Liver (tissue), 9 donors: ENCODE data around the gene GALNTL6. TPM values are rescaled to one million over a fixed set of nuclear protein-coding genes. Genes with fewer than 3 reads are reported as not detected.

Experiments used
- DNase-seq: peaks from one replicate; pipeline ENCODE4 v3.0.0-alpha.2; 2017; ENCODE audit warnings: low spot score
- H3K27ac ChIP-seq, 2 donors: one replicate each; pipeline ENCODE4 v1.7.0; 2013; ENCODE audit warnings: inconsistent platforms in 2 of 2, low read length in 2 of 2, control low read depth in 1 of 2, low read depth in 1 of 2, mild to moderate bottlenecking in 1 of 2
- H3K27me3 ChIP-seq, 4 donors: one replicate each; pipeline versions ENCODE4 v1.6.1 to v1.7.0; 2013; ENCODE audit warnings: low read length in 3 of 4, inconsistent platforms in 1 of 4, mild to moderate bottlenecking in 1 of 4, moderate library complexity in 1 of 4; ENCODE audit not compliant: control insufficient read depth in 4 of 4, insufficient read depth in 4 of 4
- H3K36me3 ChIP-seq, 4 donors: one replicate each; pipeline versions ENCODE4 v1.6.1 to v1.7.0; 2013; ENCODE audit warnings: low read length in 3 of 4, mild to moderate bottlenecking in 3 of 4, low read depth in 1 of 4, moderate library complexity in 1 of 4; ENCODE audit not compliant: control insufficient read depth in 4 of 4, insufficient read depth in 3 of 4
- H3K4me1 ChIP-seq, 4 donors: one replicate each; pipeline versions ENCODE4 v1.6.1 to v1.7.0; 2013; ENCODE audit warnings: low read length in 3 of 4, mild to moderate bottlenecking in 3 of 4, moderate library complexity in 1 of 4; ENCODE audit not compliant: control insufficient read depth in 4 of 4, insufficient read depth in 4 of 4
- H3K4me3 ChIP-seq, 3 donors: one replicate each; pipeline versions ENCODE4 v1.6.1 to v1.7.0; 2013; ENCODE audit warnings: low read length in 3 of 3, control low read depth in 1 of 3, low read depth in 1 of 3, mild to moderate bottlenecking in 1 of 3
- H3K9ac ChIP-seq, 2 donors: one replicate each; pipeline ENCODE4 v1.7.0; 2013; ENCODE audit warnings: low read length in 2 of 2, mild to moderate bottlenecking in 2 of 2, moderate library complexity in 2 of 2, control low read depth in 1 of 2, low read depth in 1 of 2
- H3K9me3 ChIP-seq, 4 donors: one replicate each; pipeline versions ENCODE4 v1.6.1 to v1.7.0; 2013; ENCODE audit warnings: low read length in 3 of 4; ENCODE audit not compliant: control insufficient read depth in 4 of 4
- ATF3 ChIP-seq: IDR thresholded peaks from 2 replicates; pipeline ENCODE4 v1.6.1; 2016; ENCODE audit warnings: antibody characterized with exemption
- CTCF ChIP-seq: fragments of 150-350 bp; IDR thresholded peaks from 2 replicates; pipeline ENCODE4 v1.5.1; 2017; ENCODE audit warnings: improper control_type of control experiment, low read depth, low read length; ENCODE audit not compliant: missing input control
- EGR1 ChIP-seq, 2 donors: IDR thresholded peaks; 2 replicates each; pipeline ENCODE4 v1.6.1; 2016 to 2018; ENCODE audit warnings: antibody characterized with exemption in 2 of 2, low read depth in 2 of 2
- FOXA1 ChIP-seq: IDR thresholded peaks from 2 replicates; pipeline ENCODE4 v1.6.1; 2016; ENCODE audit warnings: antibody characterized with exemption
- GABPA ChIP-seq, 2 donors: IDR thresholded peaks in 1 of 2; conservative IDR thresholded peaks in 1 of 2; 2 replicates each; pipeline ENCODE4 v1.6.1; 2016; ENCODE audit warnings: antibody characterized with exemption in 2 of 2, mild to moderate bottlenecking in 1 of 2, moderate library complexity in 1 of 2
- HNF4A ChIP-seq, 2 donors: conservative IDR thresholded peaks; 2 replicates each; pipeline ENCODE4 v1.6.1; 2016; ENCODE audit warnings: antibody characterized with exemption in 2 of 2, mild to moderate bottlenecking in 2 of 2
- HNF4G ChIP-seq: IDR thresholded peaks from 2 replicates; pipeline ENCODE4 v1.6.1; 2016; ENCODE audit warnings: antibody characterized with exemption
- JUND ChIP-seq, 2 donors: IDR thresholded peaks; 2 replicates each; pipeline ENCODE4 v1.6.1; 2016; ENCODE audit warnings: antibody characterized with exemption in 2 of 2
- MAX ChIP-seq: IDR thresholded peaks from 2 replicates; pipeline ENCODE4 v1.6.1; 2016; ENCODE audit warnings: antibody characterized with exemption
- NR2F2 ChIP-seq: IDR thresholded peaks from 2 replicates; pipeline ENCODE4 v1.6.1; 2016; ENCODE audit warnings: antibody characterized with exemption
- RAD21 ChIP-seq, 2 donors: IDR thresholded peaks; 2 replicates each; pipeline ENCODE4 v1.6.1; 2016; ENCODE audit warnings: antibody characterized with exemption in 2 of 2, mild to moderate bottlenecking in 2 of 2
- REST ChIP-seq: IDR thresholded peaks from 2 replicates; pipeline ENCODE4 v1.6.1; 2016; ENCODE audit warnings: antibody characterized with exemption, mild to moderate bottlenecking
- RXRA ChIP-seq, 2 donors: IDR thresholded peaks; 2 replicates each; pipeline ENCODE4 v1.6.1; 2017 to 2018; ENCODE audit warnings: antibody characterized with exemption in 2 of 2, mild to moderate bottlenecking in 1 of 2
- SP1 ChIP-seq: IDR thresholded peaks from 2 replicates; pipeline ENCODE4 v1.6.1; 2018; ENCODE audit warnings: antibody characterized with exemption, mild to moderate bottlenecking
- TAF1 ChIP-seq: conservative IDR thresholded peaks from 2 replicates; pipeline ENCODE4 v1.6.1; 2016; ENCODE audit warnings: antibody characterized with exemption, mild to moderate bottlenecking
- YY1 ChIP-seq: IDR thresholded peaks from 2 replicates; pipeline ENCODE4 v1.6.1; 2016; ENCODE audit warnings: antibody characterized with exemption, mild to moderate bottlenecking
- ZBTB33 ChIP-seq: IDR thresholded peaks from 2 replicates; pipeline ENCODE4 v1.6.1; 2016; ENCODE audit warnings: antibody characterized with exemption
- WGBS: extraction: QIAGEN DNeasy Blood & Tissue Kit; methylation state at CpG from one replicate; pipeline ENCODE4 v1.1.7; 2013; 5-methylcytosine and 5-hydroxymethylcytosine counted together
- polyA plus RNA-seq, 2 donors: library from polyadenylated mRNA; stranded (reverse) in 1 of 2; unstranded in 1 of 2; fragments of 200-250 nt in 1 of 2; fragments of >200 nt in 1 of 2; fragmentation: Nextera tagmentation in 1 of 2; extraction: Ambion mirVana in 1 of 2; gene quantifications; one replicate each; pipeline versions ENCODE4 v1.2.1 to v1.2.3, GENCODE V29; 2013 to 2015
- total RNA-seq, 2 donors: library from RNA; depleted of rRNA; stranded (reverse); fragments of >200 nt; gene quantifications; one replicate each; pipeline ENCODE4 v1.2.3, GENCODE V29; 2014
- donor health status: healthy.
- donor health status: healthy.
- donor health status: healthy.
- donor health status: healthy.
- donor health status: healthy.

The GALNTL6 gene
- total and polyA plus RNA-seq, 4 donors = 0.06 to 0.08 TPM; not detected in 2

- Histone ChIP-seq H3K36me3 (no peaks in the 10 kb centered on the region), H3K4me3 (no peak overlapping the region), H3K27ac (no peak overlapping the region), H3K9ac (no peak overlapping the region), H3K4me1 (no peaks in the 10 kb centered on the region), H3K9me3 (no peaks in the 10 kb centered on the region), H3K27me3 (no peaks in the 10 kb centered on the region)
- WGBS = 60% methylated on average over 2 of the region's 2 CpGs
- no peak for DNase-seq
- TF ChIP-seq GABPA (IDR thresholded peaks at IDR 0.05 in 1 of 2, conservative IDR thresholded peaks at IDR 0.05 in 1 of 2) = no peak
- TF ChIP-seq FOXA1 = no peak
- no peak for TF ChIP-seq MAX
- no peak for TF ChIP-seq NR2F2
- TF ChIP-seq EGR1 (IDR thresholded peaks at IDR 0.05; ENCODE audit: low read depth in 2 of 2) = no peak
- no peak for TF ChIP-seq SP1
- TF ChIP-seq RXRA (IDR thresholded peaks at IDR 0.05) = no peak
- TF ChIP-seq HNF4G = no peak
- TF ChIP-seq CTCF = no peak
Measured at GRCh38 chr4:172104539-172104938, 291.3 kb downstream of the GALNTL6 start.

GRCh38 chr4:172105918-172106317 lies 292.7 kb downstream of the GALNTL6 start:
- Histone ChIP-seq H3K4me1 (no peaks in the 10 kb centered on the region), H3K9ac (no peak overlapping the region), H3K27me3 (no peaks in the 10 kb centered on the region), H3K4me3 (no peak overlapping the region), H3K9me3 (no peaks in the 10 kb centered on the region), H3K36me3 (no peaks in the 10 kb centered on the region), H3K27ac (no peak overlapping the region)
- DNase-seq = no peak
- 67% methylated on average over 1 of the region's 1 CpG for WGBS
- TF ChIP-seq EGR1 (IDR thresholded peaks at IDR 0.05; ENCODE audit: low read depth in 2 of 2) (no peak), SP1 (no peak), TAF1 (no peak), YY1 (no peak), ZBTB33 (no peak), CTCF (no peak), JUND (IDR thresholded peaks at IDR 0.05) (no peak), REST (no peak), HNF4G (no peak), NR2F2 (no peak), MAX (no peak), GABPA (IDR thresholded peaks at IDR 0.05 in 1 of 2, conservative IDR thresholded peaks at IDR 0.05 in 1 of 2) (no peak), HNF4A (conservative IDR thresholded peaks at IDR 0.05) (no peak), RXRA (IDR thresholded peaks at IDR 0.05) (no peak), FOXA1 (no peak), RAD21 (IDR thresholded peaks at IDR 0.05) (no peak), ATF3 (no peak)
